HepG2 (cell line): ENCODE measurements around the gene ARHGEF16. TPM values are rescaled to one million over a fixed set of nuclear protein-coding genes. Genes with fewer than 3 reads are reported as not detected.

Experiments
- ATAC-seq: fragments of 200-7000 bp; cut with Tn5 transposase; 3 replicates; pipeline ENCODE4 v1.9.1; 2020; ENCODE audit warnings: mild to moderate bottlenecking, moderate library complexity
- BruUV-seq: library from RNA; stranded (reverse); fragments of 400-500 nt; replicated peaks from 2 replicates; lab custom pipeline; 2021; lab: Mats Ljungman, UMichigan
- CTCF ChIA-PET: fragments of 300-600 bp; formaldehyde crosslinking; extraction: SDS; loops from one replicate; lab custom pipeline; 2021; ENCODE audit warnings: low total read pairs, inconsistent platforms, low intra/inter-chr PET ratio; lab: Yijun Ruan, JAX
- POLR2A ChIA-PET: fragments of 350-600 bp; sonication (Branson Sonifier 250); formaldehyde crosslinking; loops from one replicate; lab custom pipeline; 2020; ENCODE audit warnings: antibody characterized with exemption, inconsistent platforms; lab: Yijun Ruan, JAX
- DNase-seq: peaks from one replicate; pipeline ENCODE4 v3.0.0-alpha.2; 2015; ENCODE audit warnings: low spot score
- FAIRE-seq: peaks from 3 replicates; lab custom pipeline; 2011; peaks lifted over from hg19 to GRCh38; lab: Jason Lieb, UNC
- H2AFZ ChIP-seq: one replicate; pipeline ENCODE4 v1.6.1; 2011; ENCODE audit warnings: low read length, inconsistent platforms
- H3K27ac ChIP-seq: fragments of 300-600 bp; 3 replicates; pipeline ENCODE4 v1.8.0; 2011; ENCODE audit warnings: mixed run types, mild to moderate bottlenecking, mixed read lengths, low read length, inconsistent platforms; ENCODE audit not compliant: insufficient read depth; ENCODE audit errors: extremely low read length
- H3K27me3 ChIP-seq, 2 experiments: fragments of 200-600 bp in 1 of 2; 2 replicates in 1 of 2; 3 replicates in 1 of 2; pipeline versions ENCODE4 v1.6.0 to v1.8.0; 2011; ENCODE audit warnings: low read length in 2 of 2, mild to moderate bottlenecking in 2 of 2, moderate library complexity in 2 of 2, inconsistent platforms in 1 of 2; ENCODE audit not compliant: insufficient read depth in 2 of 2, control insufficient read depth in 1 of 2
- H3K36me3 ChIP-seq, 2 experiments: fragments of 200-600 bp in 1 of 2; replicated peaks in 1 of 2; 2 replicates in 1 of 2; 3 replicates in 1 of 2; pipeline versions ENCODE4 v1.5.1 to v1.8.0; 2011; ENCODE audit warnings: low read length in 2 of 2, inconsistent platforms in 1 of 2; ENCODE audit not compliant: insufficient read depth in 2 of 2, control insufficient read depth in 1 of 2
- H3K4me1 ChIP-seq: 2 replicates; pipeline ENCODE4 v1.5.1; 2012; ENCODE audit warnings: low read length, inconsistent platforms; ENCODE audit not compliant: insufficient read depth
- H3K4me2 ChIP-seq: 2 replicates; pipeline ENCODE4 v1.6.0; 2011; ENCODE audit warnings: low read depth, low read length, inconsistent platforms
- H3K4me3 ChIP-seq, 3 experiments: fragments of 200-600 bp in 1 of 3; sonication (generic), shearing (Covaris generic) in 1 of 3; replicated peaks in 1 of 3; 2 replicates each; pipeline ENCODE4 v1.5.1; 2011 to 2016; ENCODE audit warnings: low read length in 3 of 3, inconsistent platforms in 2 of 3, low read depth in 2 of 3, mild to moderate bottlenecking in 2 of 3, control low read depth in 1 of 3, mixed read lengths in 1 of 3; ENCODE audit not compliant: insufficient read depth in 1 of 3
- H3K79me2 ChIP-seq: one replicate; pipeline ENCODE4 v1.6.1; 2011; ENCODE audit warnings: low read length, inconsistent platforms; ENCODE audit not compliant: insufficient read depth
- H3K9ac ChIP-seq: 2 replicates; pipeline ENCODE4 v1.6.0; 2011; ENCODE audit warnings: mild to moderate bottlenecking, low read depth, low read length, inconsistent platforms; ENCODE audit not compliant: insufficient read depth
- H3K9me3 ChIP-seq: 2 replicates; pipeline ENCODE4 v1.5.1; 2012; ENCODE audit warnings: mild to moderate bottlenecking, low read length
- H4K20me1 ChIP-seq: 2 replicates; pipeline ENCODE4 v1.6.0; 2011; ENCODE audit warnings: inconsistent platforms, mild to moderate bottlenecking, low read length, moderate library complexity; ENCODE audit not compliant: insufficient read depth
- ARHGAP35 ChIP-seq: sonication (generic); formaldehyde crosslinking; IDR thresholded peaks from 2 replicates; pipeline ENCODE4 v1.9.0; 2022; ENCODE audit warnings: mild to moderate bottlenecking, inconsistent platforms, moderate library complexity, missing genetic modification reagents, borderline replicate concordance
- ATRX ChIP-seq: sonication (generic); formaldehyde crosslinking; IDR thresholded peaks from 2 replicates; pipeline ENCODE4 v1.4.0; 2020; ENCODE audit warnings: missing genetic modification reagents, borderline replicate concordance
- BORCS8-MEF2B ChIP-seq: sonication (generic); formaldehyde crosslinking; IDR thresholded peaks from 2 replicates; pipeline ENCODE4 v1.8.0; 2022; ENCODE audit warnings: mild to moderate bottlenecking, missing genetic modification reagents
- HNRNPUL1 ChIP-seq: fragments of 200-400 bp; formaldehyde crosslinking; IDR thresholded peaks from 2 replicates; pipeline ENCODE4 v1.6.1; 2017; ENCODE audit warnings: low read depth, mild to moderate bottlenecking, low read length, moderate library complexity
- MIER2 ChIP-seq: IDR thresholded peaks from 2 replicates; pipeline ENCODE4 v1.6.1; 2016; ENCODE audit warnings: missing biosample characterization, missing genetic modification reagents
- ONECUT2 ChIP-seq: sonication (generic); formaldehyde crosslinking; IDR thresholded peaks from 2 replicates; pipeline ENCODE4 v1.4.0; 2020; ENCODE audit warnings: missing genetic modification reagents
- SKI ChIP-seq: fragments of 450-650 bp; IDR thresholded peaks from one replicate; pipeline ENCODE4 v1.6.1; 2018; ENCODE audit warnings: mild to moderate bottlenecking; ENCODE audit not compliant: partially characterized antibody
- ZNF446 ChIP-seq: sonication (generic); formaldehyde crosslinking; IDR thresholded peaks from 2 replicates; pipeline ENCODE4 v1.5.0; 2020; ENCODE audit warnings: mild to moderate bottlenecking, missing genetic modification reagents
- WGBS: methylation state at CpG from one replicate; pipeline ENCODE4 v1.1.6; 2017; ENCODE audit warnings: low lambda C conversion rate; 5-methylcytosine and 5-hydroxymethylcytosine counted together
- in situ Hi-C: cut with HindIII; loops from 2 replicates; pipeline ENCODE4 v1.10.0; 2017; ENCODE audit warnings: low pct_unique_long_range_greater_than_20kb; ENCODE audit not compliant: extremely low pct_ligation_motif_present
- intact Hi-C: fragments of 100-400 bp; cut with micrococcal nuclease; formaldehyde crosslinking; loops from one replicate; pipeline ENCODE4 v1.10.0; 2022; ENCODE audit not compliant: unreplicated experiment
- polyA plus RNA-seq, 8 experiments: library from polyadenylated mRNA; depleted of rRNA in 3 of 8; stranded (reverse) in 7 of 8; unstranded in 1 of 8; fragments of >200 nt; fragmentation: Illumina TruSeq in 4 of 8; extraction: Trizol in 4 of 8; gene quantifications; 2 replicates each; pipeline versions ENCODE4 v1.2.1 to v1.2.3, GENCODE V29; 2011 to 2016; ENCODE audit warnings: low read depth in 4 of 8, missing spikeins in 1 of 8, mixed read lengths in 1 of 8; ENCODE audit not compliant: insufficient read depth in 1 of 8
- total RNA-seq, 5 experiments: library from RNA; depleted of rRNA; stranded (reverse); fragments of >200 nt; fragmentation: Illumina TruSeq; extraction: Trizol; gene quantifications; 2 replicates each; pipeline ENCODE4 v1.2.3, GENCODE V29; 2016; ENCODE audit warnings: low read depth in 1 of 5
- TF ChIP-seq, protein P1 (sequence below): sonication (generic); formaldehyde crosslinking; IDR thresholded peaks from 2 replicates; pipeline ENCODE4 v1.5.0; 2020; ENCODE audit warnings: mild to moderate bottlenecking, missing genetic modification reagents
- TF ChIP-seq, protein P2 (sequence below), 2 experiments: IDR thresholded peaks; 2 replicates each; pipeline ENCODE4 v1.6.1; 2011 to 2012; ENCODE audit warnings: low read length in 2 of 2, borderline replicate concordance in 1 of 2, low read depth in 1 of 2, mild to moderate bottlenecking in 1 of 2, moderate library complexity in 1 of 2
- TF ChIP-seq, protein P3 (sequence below): sonication (generic); formaldehyde crosslinking; IDR thresholded peaks from 2 replicates; pipeline ENCODE4 v1.5.0; 2020; ENCODE audit warnings: missing genetic modification reagents, mild to moderate bottlenecking, borderline replicate concordance

Gene ARHGEF16
- total and polyA plus RNA-seq, 2 of the 13 experiments (the other 11 are each of a cell fraction or from before 2014, with no cell fraction given): 20.3 to 39.9 TPM

DNA sequence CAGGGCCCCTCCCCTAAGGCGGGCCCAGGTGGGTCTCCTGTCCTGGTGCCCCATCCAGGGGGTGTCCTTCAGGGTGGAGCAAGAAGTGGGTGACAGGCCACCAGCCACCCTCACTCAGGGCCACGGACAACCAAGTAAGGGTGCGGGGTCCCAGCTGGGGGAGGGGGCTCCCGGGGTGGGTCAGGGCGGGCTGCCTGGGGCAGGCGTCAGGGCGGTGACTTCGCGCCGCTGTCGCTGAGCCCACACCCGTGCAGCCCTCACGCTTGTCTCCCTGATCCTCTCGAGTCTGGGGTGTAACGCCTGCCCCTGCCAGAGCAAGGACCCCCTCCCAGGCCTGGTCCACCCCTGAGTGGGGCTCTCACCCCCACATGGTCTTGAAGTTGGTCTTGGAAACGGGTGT, 22.2 kb downstream of the ARHGEF16 start:
- H2AFZ ChIP-seq: no peak overlapping the region
- TF ChIP-seq, protein P1, sequence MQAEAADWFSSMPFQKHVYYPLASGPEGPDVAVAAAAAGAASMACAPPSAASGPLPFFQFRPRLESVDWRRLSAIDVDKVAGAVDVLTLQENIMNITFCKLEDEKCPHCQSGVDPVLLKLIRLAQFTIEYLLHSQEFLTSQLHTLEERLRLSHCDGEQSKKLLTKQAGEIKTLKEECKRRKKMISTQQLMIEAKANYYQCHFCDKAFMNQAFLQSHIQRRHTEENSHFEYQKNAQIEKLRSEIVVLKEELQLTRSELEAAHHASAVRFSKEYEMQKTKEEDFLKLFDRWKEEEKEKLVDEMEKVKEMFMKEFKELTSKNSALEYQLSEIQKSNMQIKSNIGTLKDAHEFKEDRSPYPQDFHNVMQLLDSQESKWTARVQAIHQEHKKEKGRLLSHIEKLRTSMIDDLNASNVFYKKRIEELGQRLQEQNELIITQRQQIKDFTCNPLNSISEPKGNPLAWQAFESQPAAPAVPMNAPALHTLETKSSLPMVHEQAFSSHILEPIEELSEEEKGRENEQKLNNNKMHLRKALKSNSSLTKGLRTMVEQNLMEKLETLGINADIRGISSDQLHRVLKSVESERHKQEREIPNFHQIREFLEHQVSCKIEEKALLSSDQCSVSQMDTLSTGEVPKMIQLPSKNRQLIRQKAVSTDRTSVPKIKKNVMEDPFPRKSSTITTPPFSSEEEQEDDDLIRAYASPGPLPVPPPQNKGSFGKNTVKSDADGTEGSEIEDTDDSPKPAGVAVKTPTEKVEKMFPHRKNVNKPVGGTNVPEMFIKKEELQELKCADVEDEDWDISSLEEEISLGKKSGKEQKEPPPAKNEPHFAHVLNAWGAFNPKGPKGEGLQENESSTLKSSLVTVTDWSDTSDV (CRISPR knock-in tag): no peak
- TF ChIP-seq ARHGAP35 (CRISPR knock-in tag) (no peak), ATRX (CRISPR knock-in tag) (no peak), ZNF446 (CRISPR knock-in tag) (no peak), HNRNPUL1 (no peak), SKI (no peak), MIER2 (CRISPR knock-in tag) (no peak), ONECUT2 (no peak), BORCS8-MEF2B (CRISPR knock-in tag) (no peak)
- TF ChIP-seq, protein P2, sequence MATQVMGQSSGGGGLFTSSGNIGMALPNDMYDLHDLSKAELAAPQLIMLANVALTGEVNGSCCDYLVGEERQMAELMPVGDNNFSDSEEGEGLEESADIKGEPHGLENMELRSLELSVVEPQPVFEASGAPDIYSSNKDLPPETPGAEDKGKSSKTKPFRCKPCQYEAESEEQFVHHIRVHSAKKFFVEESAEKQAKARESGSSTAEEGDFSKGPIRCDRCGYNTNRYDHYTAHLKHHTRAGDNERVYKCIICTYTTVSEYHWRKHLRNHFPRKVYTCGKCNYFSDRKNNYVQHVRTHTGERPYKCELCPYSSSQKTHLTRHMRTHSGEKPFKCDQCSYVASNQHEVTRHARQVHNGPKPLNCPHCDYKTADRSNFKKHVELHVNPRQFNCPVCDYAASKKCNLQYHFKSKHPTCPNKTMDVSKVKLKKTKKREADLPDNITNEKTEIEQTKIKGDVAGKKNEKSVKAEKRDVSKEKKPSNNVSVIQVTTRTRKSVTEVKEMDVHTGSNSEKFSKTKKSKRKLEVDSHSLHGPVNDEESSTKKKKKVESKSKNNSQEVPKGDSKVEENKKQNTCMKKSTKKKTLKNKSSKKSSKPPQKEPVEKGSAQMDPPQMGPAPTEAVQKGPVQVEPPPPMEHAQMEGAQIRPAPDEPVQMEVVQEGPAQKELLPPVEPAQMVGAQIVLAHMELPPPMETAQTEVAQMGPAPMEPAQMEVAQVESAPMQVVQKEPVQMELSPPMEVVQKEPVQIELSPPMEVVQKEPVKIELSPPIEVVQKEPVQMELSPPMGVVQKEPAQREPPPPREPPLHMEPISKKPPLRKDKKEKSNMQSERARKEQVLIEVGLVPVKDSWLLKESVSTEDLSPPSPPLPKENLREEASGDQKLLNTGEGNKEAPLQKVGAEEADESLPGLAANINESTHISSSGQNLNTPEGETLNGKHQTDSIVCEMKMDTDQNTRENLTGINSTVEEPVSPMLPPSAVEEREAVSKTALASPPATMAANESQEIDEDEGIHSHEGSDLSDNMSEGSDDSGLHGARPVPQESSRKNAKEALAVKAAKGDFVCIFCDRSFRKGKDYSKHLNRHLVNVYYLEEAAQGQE (IDR thresholded peaks at IDR 0.05; ENCODE audit: borderline replicate concordance in 1 of 2, low read depth in 1 of 2, low read length in 2 of 2): no peak
- TF ChIP-seq, protein P3, sequence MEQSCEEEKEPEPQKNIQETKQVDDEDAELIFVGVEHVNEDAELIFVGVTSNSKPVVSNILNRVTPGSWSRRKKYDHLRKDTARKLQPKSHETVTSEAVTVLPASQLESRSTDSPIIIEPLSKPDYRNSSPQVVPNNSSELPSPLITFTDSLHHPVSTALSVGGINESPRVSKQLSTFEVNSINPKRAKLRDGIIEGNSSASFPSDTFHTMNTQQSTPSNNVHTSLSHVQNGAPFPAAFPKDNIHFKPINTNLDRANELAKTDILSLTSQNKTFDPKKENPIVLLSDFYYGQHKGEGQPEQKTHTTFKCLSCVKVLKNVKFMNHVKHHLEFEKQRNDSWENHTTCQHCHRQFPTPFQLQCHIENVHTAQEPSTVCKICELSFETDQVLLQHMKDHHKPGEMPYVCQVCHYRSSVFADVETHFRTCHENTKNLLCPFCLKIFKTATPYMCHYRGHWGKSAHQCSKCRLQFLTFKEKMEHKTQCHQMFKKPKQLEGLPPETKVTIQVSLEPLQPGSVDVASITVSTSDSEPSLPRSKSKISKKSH (CRISPR knock-in tag): no peak
- no peaks in the 10 kb centered on the region for H3K9me3 ChIP-seq
- no peak overlapping the region for H3K4me2 ChIP-seq
- in situ Hi-C loops: no loop called here
- no TSS peak for BruUV-seq
- WGBS: 100% methylated on average over 6 of the region's 16 CpGs
- no peaks in the 10 kb centered on the region for H4K20me1 ChIP-seq
- H3K4me3 ChIP-seq: no peak overlapping the region
- H3K27ac ChIP-seq: no peak overlapping the region
- no peaks in the 10 kb centered on the region for H3K27me3 ChIP-seq
- intact Hi-C loops: no loop called here
- ChIA-PET POLR2A (no interaction called here), CTCF (no interaction called here)
- FAIRE-seq (no peak), ATAC-seq (no peak), DNase-seq (no peak)
- H3K9ac ChIP-seq: no peak overlapping the region
- H3K36me3 ChIP-seq: peaks cover 10 to 26% of the 10 kb centered on the region in 2 experiments; a peak in 3 of 5 replicates
- H3K4me1 ChIP-seq: peaks cover 29% of the 10 kb centered on the region
- no peaks in the 10 kb centered on the region for H3K79me2 ChIP-seq
